ENCODE measurements around the gene HTRA1. TPM values are rescaled to one million over a fixed set of nuclear protein-coding genes. Genes with fewer than 3 reads are reported as not detected.

Gene HTRA1
- total and polyA plus RNA-seq, 8 donors: 26.3 to 81.2 (median 55.3) TPM

DNA sequence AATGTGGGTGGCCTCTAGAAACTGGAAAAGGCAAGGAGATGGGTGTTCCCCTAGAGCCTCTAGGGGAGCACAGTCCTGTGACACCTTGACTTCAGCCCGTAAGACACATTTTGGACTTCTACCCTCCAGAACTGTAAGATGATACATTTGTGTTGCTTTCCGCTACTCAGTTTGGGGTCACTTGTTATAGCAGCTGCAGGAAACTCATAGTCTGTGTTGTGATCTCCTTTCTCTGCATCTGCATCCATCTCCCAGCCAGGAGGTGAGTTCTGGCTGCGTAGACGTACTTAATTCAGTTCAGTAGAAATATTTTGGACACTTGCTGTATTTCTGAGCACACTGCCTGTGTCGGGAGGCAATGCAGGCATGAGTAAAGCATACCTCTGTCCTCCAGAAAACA, 69.9 kb downstream of the HTRA1 start:
- Histone ChIP-seq H3K4me1 (peaks cover 0 to 7% (median 0%) of the 10 kb centered on the region in 4 donors), H3K36me3 (no peaks in the 10 kb centered on the region), H3K27ac (no peak overlapping the region), H3K4me3 (no peak overlapping the region), H3K9me3 (no peaks in the 10 kb centered on the region), H3K27me3 (peaks cover 0 to 7% (median 0%) of the 10 kb centered on the region in 3 donors)
- 88 to 93% (median 89%) methylated on average over 5 of the region's 5 CpGs for WGBS, 5 donors
- intact Hi-C loops (cut with DNase I; ENCODE audit: low total_unique reads): no loop called here
- TF ChIP-seq, protein P1, sequence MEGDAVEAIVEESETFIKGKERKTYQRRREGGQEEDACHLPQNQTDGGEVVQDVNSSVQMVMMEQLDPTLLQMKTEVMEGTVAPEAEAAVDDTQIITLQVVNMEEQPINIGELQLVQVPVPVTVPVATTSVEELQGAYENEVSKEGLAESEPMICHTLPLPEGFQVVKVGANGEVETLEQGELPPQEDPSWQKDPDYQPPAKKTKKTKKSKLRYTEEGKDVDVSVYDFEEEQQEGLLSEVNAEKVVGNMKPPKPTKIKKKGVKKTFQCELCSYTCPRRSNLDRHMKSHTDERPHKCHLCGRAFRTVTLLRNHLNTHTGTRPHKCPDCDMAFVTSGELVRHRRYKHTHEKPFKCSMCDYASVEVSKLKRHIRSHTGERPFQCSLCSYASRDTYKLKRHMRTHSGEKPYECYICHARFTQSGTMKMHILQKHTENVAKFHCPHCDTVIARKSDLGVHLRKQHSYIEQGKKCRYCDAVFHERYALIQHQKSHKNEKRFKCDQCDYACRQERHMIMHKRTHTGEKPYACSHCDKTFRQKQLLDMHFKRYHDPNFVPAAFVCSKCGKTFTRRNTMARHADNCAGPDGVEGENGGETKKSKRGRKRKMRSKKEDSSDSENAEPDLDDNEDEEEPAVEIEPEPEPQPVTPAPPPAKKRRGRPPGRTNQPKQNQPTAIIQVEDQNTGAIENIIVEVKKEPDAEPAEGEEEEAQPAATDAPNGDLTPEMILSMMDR (IDR thresholded peaks at IDR 0.05): no peak
- TF ChIP-seq POLR2A (IDR thresholded peaks at IDR 0.05) (no peak), EP300 (IDR thresholded peaks at IDR 0.05) (no peak), POLR2AphosphoS5 (IDR thresholded peaks at IDR 0.05) (no peak)
- no peak for DNase-seq

DNA sequence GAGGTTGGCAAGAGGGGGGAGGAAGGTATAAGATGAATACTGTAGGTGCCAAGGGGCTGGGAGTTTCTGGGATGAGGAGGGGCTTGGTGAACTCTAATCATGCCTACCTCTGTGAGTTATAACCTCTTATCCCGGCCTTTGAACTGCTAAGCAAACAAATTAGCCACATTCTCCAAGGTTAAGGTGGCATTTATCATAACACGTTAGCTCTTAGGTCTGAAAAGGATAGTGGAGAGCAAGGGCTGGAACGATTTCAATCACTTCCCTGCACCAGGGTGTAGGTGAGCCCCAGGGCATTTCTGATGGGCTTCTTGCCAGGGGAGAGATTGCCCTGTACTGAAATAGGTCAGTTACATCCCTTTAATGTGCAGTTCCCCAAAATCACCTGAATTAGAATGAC, 70.6 kb downstream of the HTRA1 start:
- Histone ChIP-seq H3K4me1 (peaks cover 0 to 7% (median 0%) of the 10 kb centered on the region in 4 donors), H3K27ac (no peak overlapping the region), H3K36me3 (no peaks in the 10 kb centered on the region), H3K4me3 (no peak overlapping the region), H3K27me3 (peaks cover 0 to 7% (median 0%) of the 10 kb centered on the region in 3 donors), H3K9me3 (no peaks in the 10 kb centered on the region)
- TF ChIP-seq, protein P1 (IDR thresholded peaks at IDR 0.05): no peak
- no peak for TF ChIP-seq POLR2AphosphoS5 (IDR thresholded peaks at IDR 0.05)
- TF ChIP-seq POLR2A (IDR thresholded peaks at IDR 0.05): no peak
- TF ChIP-seq EP300 (IDR thresholded peaks at IDR 0.05): no peak
- intact Hi-C loops (cut with DNase I; ENCODE audit: low total_unique reads): no loop called here
- WGBS, 5 donors: 10 to 33% (median 18%) methylated on average over 3 of the region's 3 CpGs
- DNase-seq: peak in 1 of 2 donors; percentile 36

DNA sequence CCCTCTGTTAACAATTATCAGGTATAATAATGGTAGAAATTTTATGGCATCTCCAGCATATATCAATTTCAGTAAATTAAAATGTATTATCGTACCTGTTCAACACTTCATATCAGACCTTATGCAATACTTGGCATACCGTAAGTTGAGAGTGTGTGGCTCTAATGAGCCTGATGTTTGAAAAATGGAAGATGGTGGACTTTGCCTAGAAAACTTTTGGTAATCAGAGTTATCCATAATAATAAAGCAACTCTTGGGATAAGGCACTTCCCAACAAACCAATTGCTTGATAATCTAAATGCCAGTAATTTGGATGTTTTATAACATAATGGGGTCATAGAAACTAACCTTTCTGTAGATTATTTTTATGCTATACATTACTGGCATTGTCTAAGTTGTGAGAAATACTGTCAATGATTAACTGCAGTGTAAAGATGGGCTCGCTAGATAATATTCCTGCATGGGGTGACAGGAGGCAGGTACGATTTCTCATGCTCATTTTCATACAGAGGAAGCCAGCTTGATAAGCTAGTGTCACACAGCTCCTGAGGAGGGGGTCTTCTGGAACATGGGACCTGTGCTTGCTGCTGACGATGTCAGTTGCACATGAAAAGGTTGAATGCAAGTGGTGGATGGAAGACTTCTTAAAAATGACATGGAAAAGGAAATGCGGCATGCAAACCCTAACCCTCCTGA, 71.4 kb downstream of the HTRA1 start:
- WGBS, 5 donors: 50 to 67% (median 63%) methylated on average over 6 of the region's 6 CpGs

DNA sequence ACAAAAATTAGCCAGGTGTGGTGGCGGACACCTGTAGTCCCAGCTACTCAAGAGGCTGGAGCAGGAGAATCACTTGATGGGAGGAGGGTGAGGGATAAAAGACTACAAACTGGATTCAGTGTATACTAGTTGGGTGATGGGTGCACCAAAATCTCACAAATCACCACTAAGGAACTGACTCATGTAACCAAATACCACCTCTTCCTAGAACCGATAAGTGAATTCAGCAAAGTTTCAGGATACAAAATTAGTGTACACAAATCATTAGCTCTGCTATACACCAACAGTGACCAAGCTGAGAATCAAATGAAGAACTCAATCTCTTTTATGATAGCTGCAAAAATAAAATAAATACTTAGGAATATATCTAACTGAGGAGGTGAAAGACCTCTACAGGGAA, 76.2 kb downstream of the HTRA1 start:
- H3K9me3 ChIP-seq: no peaks in the 10 kb centered on the region
- H3K27me3 ChIP-seq: no peaks in the 10 kb centered on the region
- WGBS, 5 donors: 89 to 97% (median 93%) methylated on average over 2 of the region's 2 CpGs
- DNase-seq: no peak
- H3K27ac ChIP-seq: no peak overlapping the region
- H3K36me3 ChIP-seq: no peaks in the 10 kb centered on the region
- intact Hi-C loops (cut with DNase I; ENCODE audit: low total_unique reads): no loop called here
- TF ChIP-seq POLR2A (IDR thresholded peaks at IDR 0.05): no peak
- TF ChIP-seq, protein P1 (IDR thresholded peaks at IDR 0.05): no peak
- no peak for TF ChIP-seq POLR2AphosphoS5 (IDR thresholded peaks at IDR 0.05)
- TF ChIP-seq EP300 (IDR thresholded peaks at IDR 0.05): no peak
- peaks cover 0 to 8% (median 4%) of the 10 kb centered on the region in 4 donors for H3K4me1 ChIP-seq
- H3K4me3 ChIP-seq: no peak overlapping the region

More for the DNA sequence above, 71.4 kb downstream of the HTRA1 start:
- no peak overlapping the region for H3K4me3 ChIP-seq
- no peak for TF ChIP-seq POLR2A (IDR thresholded peaks at IDR 0.05)
- TF ChIP-seq, protein P1 (IDR thresholded peaks at IDR 0.05): no peak
- no peak for TF ChIP-seq POLR2AphosphoS5 (IDR thresholded peaks at IDR 0.05)
- TF ChIP-seq EP300 (IDR thresholded peaks at IDR 0.05): no peak
- H3K36me3 ChIP-seq: no peaks in the 10 kb centered on the region
- DNase-seq: peak in 1 of 2 donors; percentile 24
- H3K4me1 ChIP-seq: peaks cover 0 to 7% (median 0%) of the 10 kb centered on the region in 4 donors
- intact Hi-C loops (cut with DNase I; ENCODE audit: low total_unique reads): no loop called here
- no peaks in the 10 kb centered on the region for H3K9me3 ChIP-seq
- peaks cover 0 to 7% (median 0%) of the 10 kb centered on the region in 3 donors for H3K27me3 ChIP-seq
- H3K27ac ChIP-seq: no peak overlapping the region

Data from stomach (tissue), 9 donors.